Hepatocyte (in vitro differentiated cells): ENCODE measurements around the gene UTRN.

ENCODE experiments used
- CTCF ChIP-seq: fragments of 200-600 bp; sonication (generic); IDR thresholded peaks from 2 replicates; pipeline ENCODE4 v1.5.1; 2016; ENCODE audit warnings: antibody characterized with exemption, mild to moderate bottlenecking; ENCODE audit not compliant: poor library complexity
- EZH2 ChIP-seq: fragments of 200-600 bp; sonication (generic); IDR thresholded peaks from 2 replicates; pipeline ENCODE4 v1.6.1; 2016; ENCODE audit warnings: antibody characterized with exemption, mild to moderate bottlenecking, borderline replicate concordance
- EZH2phosphoT487 ChIP-seq: fragments of 200-600 bp; sonication (generic); IDR thresholded peaks from one replicate; pipeline ENCODE4 v1.6.1; 2018; ENCODE audit warnings: antibody characterized with exemption, mild to moderate bottlenecking, low read depth, moderate library complexity; ENCODE audit not compliant: unreplicated experiment, severe bottlenecking

- no peak for TF ChIP-seq CTCF
- no peak for TF ChIP-seq EZH2
- no peak for TF ChIP-seq EZH2phosphoT487
These were observed 20.1 kb upstream of the UTRN start for GRCh38 chr6:144265061-144265357.
